Esophagus muscularis mucosa (tissue), 4 donors: ENCODE results near the gene THSD4. TPM values are rescaled to one million over a fixed set of nuclear protein-coding genes. Genes with fewer than 3 reads are reported as not detected.

Experiments used
- DNase-seq: peaks from one replicate; pipeline ENCODE4 v3.0.0-alpha.2; 2017; ENCODE audit errors: extremely low spot score
- H3K27ac ChIP-seq, 4 donors: fragments of 200-600 bp; sonication (generic); replicated peaks in 1 of 4; 1 replicate in 3 of 4; 2 replicates in 1 of 4; pipeline ENCODE4 v1.5.1; 2016 to 2019; ENCODE audit warnings: mild to moderate bottlenecking in 1 of 4
- H3K27me3 ChIP-seq, 4 donors: fragments of 200-600 bp; sonication (generic); one replicate each; pipeline versions ENCODE4 v1.5.1 to v1.6.0; 2016 to 2019
- H3K36me3 ChIP-seq, 4 donors: fragments of 200-600 bp; sonication (generic); one replicate each; pipeline ENCODE4 v1.5.1; 2016 to 2019
- H3K4me1 ChIP-seq, 4 donors: fragments of 200-600 bp; sonication (generic); one replicate each; pipeline ENCODE4 v1.5.1; 2016 to 2019
- H3K4me3 ChIP-seq, 4 donors: fragments of 200-600 bp; sonication (generic); 1 replicate in 2 of 4; 2 replicates in 2 of 4; pipeline ENCODE4 v1.5.1; 2016 to 2019; ENCODE audit warnings: mild to moderate bottlenecking in 4 of 4, moderate library complexity in 1 of 4
- H3K9me3 ChIP-seq, 4 donors: fragments of 200-600 bp; sonication (generic); 1 replicate in 3 of 4; 2 replicates in 1 of 4; pipeline ENCODE4 v1.5.1; 2016 to 2019
- EP300 ChIP-seq: sonication (generic); formaldehyde crosslinking; IDR thresholded peaks from one replicate; pipeline ENCODE4 v1.6.1; 2017; ENCODE audit warnings: antibody characterized with exemption
- POLR2A ChIP-seq: fragments of 450-650 bp; IDR thresholded peaks from one replicate; pipeline ENCODE4 v1.6.1; 2017; ENCODE audit warnings: antibody characterized with exemption, moderate library complexity, mild to moderate bottlenecking, low read depth
- POLR2AphosphoS5 ChIP-seq, 2 donors: sonication (generic); formaldehyde crosslinking; IDR thresholded peaks; one replicate each; pipeline ENCODE4 v1.6.1; 2017; ENCODE audit warnings: antibody characterized with exemption in 2 of 2
- WGBS: methylation state at CpG from one replicate; pipeline ENCODE4 v1.1.5; 2018; 5-methylcytosine and 5-hydroxymethylcytosine counted together
- intact Hi-C: fragments of 100-400 bp; cut with DNase I; formaldehyde crosslinking; loops from one replicate; pipeline ENCODE4 v1.15.1; 2023
- total RNA-seq, 4 donors: library from RNA; depleted of rRNA; stranded (reverse); fragments of >200 nt; gene quantifications; one replicate each; pipeline versions ENCODE4 v1.1.0 to v1.2.1, GENCODE V29; 2016
- TF ChIP-seq, protein P1 (sequence below), 3 experiments: fragments of 200-600 bp in 2 of 3; fragments of 450-650 bp in 1 of 3; sonication (generic) in 2 of 3; IDR thresholded peaks; one replicate each; pipeline ENCODE4 v1.5.1; 2017 to 2019; ENCODE audit warnings: antibody characterized with exemption in 3 of 3, mild to moderate bottlenecking in 2 of 3, moderate library complexity in 1 of 3

The THSD4 gene
- 1 to 10 TPM; 3.2 to 6.6 (median 5.6) TPM for total RNA-seq

DNA sequence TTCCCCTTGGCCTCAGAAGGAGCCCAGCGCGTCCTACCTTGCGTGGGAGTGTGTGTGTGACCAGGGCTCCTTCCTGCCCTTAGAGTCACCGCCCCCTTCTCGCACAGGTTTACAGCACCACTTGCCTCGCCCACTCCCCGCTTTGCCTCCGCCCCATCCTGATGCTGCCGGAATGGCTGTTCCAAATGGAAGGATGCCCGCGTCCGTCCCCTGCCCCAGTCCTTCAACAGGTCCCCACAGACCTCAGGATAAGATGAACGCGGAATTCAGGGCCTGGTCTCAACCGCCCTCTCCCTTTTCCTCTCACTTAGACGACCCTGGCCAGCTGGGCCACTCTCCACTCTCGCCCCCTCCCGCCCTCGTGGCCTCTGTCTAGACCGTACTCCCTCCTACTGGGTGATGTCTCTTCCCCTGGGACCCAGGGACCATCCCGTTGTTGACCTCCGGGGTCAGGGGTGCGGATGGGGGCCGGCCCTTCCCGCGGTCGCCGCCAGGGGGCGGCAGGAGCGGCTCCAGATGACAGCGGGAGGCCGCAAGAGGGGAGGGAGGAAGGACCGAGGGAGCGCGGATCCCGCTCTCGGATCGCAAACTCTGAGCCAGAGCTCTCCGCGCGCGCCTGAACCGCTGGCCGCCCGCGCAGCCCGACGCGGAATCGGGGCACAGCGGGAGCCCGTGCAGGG is at the start of gene THSD4:
TSS of gene THSD4 (plus strand) at position 585 of the 680 bp plus-strand sequence.
- peaks cover 0 to 3% (median 0%) of the 10 kb centered on the region in 4 donors for H3K27me3 ChIP-seq
- peaks cover 3 to 12% (median 9%) of the 10 kb centered on the region in 4 donors for H3K4me1 ChIP-seq
- peak within 1 kb of the TSS in 3 of 4 donors; percentile 38 to 60 (median 44) for H3K27ac ChIP-seq
- intact Hi-C loops = loop anchor here (2.0 to 10.0 kb wide), 2 partner anchors 270 to 324 kb away; no protein-coding TSS in a partner anchor
- TF ChIP-seq, protein P1, sequence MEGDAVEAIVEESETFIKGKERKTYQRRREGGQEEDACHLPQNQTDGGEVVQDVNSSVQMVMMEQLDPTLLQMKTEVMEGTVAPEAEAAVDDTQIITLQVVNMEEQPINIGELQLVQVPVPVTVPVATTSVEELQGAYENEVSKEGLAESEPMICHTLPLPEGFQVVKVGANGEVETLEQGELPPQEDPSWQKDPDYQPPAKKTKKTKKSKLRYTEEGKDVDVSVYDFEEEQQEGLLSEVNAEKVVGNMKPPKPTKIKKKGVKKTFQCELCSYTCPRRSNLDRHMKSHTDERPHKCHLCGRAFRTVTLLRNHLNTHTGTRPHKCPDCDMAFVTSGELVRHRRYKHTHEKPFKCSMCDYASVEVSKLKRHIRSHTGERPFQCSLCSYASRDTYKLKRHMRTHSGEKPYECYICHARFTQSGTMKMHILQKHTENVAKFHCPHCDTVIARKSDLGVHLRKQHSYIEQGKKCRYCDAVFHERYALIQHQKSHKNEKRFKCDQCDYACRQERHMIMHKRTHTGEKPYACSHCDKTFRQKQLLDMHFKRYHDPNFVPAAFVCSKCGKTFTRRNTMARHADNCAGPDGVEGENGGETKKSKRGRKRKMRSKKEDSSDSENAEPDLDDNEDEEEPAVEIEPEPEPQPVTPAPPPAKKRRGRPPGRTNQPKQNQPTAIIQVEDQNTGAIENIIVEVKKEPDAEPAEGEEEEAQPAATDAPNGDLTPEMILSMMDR (IDR thresholded peaks at IDR 0.05) = peak; percentile 87 to 98 (median 94)
- TF ChIP-seq POLR2A = no peak
- no peak for DNase-seq
- WGBS = 44% methylated on average over 28 of the region's 52 CpGs
- H3K36me3 ChIP-seq = no peaks in the 10 kb centered on the region
- H3K4me3 ChIP-seq = peak within 1 kb of the TSS; percentile 53 to 75 (median 59)
- no peaks in the 10 kb centered on the region for H3K9me3 ChIP-seq

DNA sequence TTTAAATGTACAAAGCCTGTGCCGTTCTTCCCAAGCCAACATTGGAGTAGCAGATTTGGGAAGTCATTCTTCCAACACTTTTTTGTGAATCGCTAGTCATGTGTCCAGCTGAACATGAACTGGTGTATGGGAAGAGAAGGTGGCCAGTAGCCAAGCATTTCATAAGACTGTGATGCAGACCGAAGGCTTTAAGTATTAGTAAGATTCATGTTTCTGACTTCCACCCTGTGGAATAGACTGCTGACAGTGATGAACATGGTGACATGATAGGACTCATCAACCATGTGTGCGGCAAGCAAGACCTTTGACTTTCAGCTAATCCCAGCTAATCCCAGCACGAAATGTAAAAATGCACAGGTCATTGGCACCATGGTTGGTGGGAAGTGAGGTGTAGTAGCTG is 48.3 kb upstream of the THSD4 start:
- Histone ChIP-seq H3K4me3 (no peak overlapping the region), H3K27me3 (no peaks in the 10 kb centered on the region), H3K27ac (no peak overlapping the region), H3K4me1 (no peaks in the 10 kb centered on the region), H3K36me3 (no peaks in the 10 kb centered on the region), H3K9me3 (no peaks in the 10 kb centered on the region)
- intact Hi-C loops = no loop called here
- WGBS = 75% methylated on average over 5 of the region's 5 CpGs
- no peak for DNase-seq
- TF ChIP-seq EP300 (no peak), POLR2AphosphoS5 (IDR thresholded peaks at IDR 0.05) (no peak), POLR2A (no peak)
- TF ChIP-seq, protein P1 (IDR thresholded peaks at IDR 0.05) = no peak

DNA sequence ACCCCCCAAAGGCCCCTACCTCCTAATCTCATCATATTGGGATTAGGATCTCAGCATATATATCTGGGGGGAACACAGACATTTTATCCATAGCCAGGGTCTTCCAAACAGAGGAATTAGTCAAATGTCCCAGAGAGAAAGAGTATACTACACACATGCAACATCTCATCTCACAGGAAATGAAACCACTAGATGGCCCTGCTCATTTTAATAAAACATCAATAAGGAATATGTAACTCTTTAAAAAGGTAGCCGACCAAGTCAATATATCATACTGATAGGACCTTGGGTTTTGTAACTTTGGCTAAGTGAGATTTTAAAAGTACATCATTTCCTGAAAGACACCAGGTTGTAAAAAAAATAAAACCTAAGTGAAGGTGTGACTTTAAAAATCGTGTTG is 45.6 kb upstream of the THSD4 start:
- TF ChIP-seq POLR2A (no peak), EP300 (no peak), POLR2AphosphoS5 (IDR thresholded peaks at IDR 0.05) (no peak)
- TF ChIP-seq, protein P1 (IDR thresholded peaks at IDR 0.05) = no peak
- H3K27ac ChIP-seq = no peak overlapping the region
- no peaks in the 10 kb centered on the region for H3K27me3 ChIP-seq
- no peaks in the 10 kb centered on the region for H3K36me3 ChIP-seq
- intact Hi-C loops = no loop called here
- H3K9me3 ChIP-seq = no peaks in the 10 kb centered on the region
- DNase-seq = no peak
- 65% methylated on average over 2 of the region's 2 CpGs for WGBS
- H3K4me3 ChIP-seq = no peak overlapping the region
- no peaks in the 10 kb centered on the region for H3K4me1 ChIP-seq

DNA sequence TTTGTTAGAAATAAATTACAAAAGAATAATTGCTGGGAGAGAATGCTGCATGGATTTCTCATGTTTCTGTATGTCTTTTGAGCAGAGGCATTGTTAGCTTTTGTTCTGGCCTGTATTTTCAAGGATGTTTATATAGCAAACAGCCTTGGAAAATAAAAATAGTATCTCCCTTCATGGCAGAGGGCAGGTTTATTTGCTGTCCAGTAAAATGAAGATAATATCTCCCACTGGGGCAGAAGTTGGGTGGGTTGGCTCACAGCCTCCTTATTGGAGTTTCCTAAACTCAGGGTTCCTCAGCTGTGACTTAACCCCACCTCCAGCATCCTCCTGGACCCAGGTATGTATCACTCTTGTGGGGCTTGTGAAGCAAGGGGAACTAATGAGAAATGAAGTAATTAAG is 43.7 kb upstream of the THSD4 start:
- Histone ChIP-seq H3K4me1 (no peaks in the 10 kb centered on the region), H3K27ac (no peak overlapping the region), H3K36me3 (no peaks in the 10 kb centered on the region), H3K9me3 (no peaks in the 10 kb centered on the region), H3K27me3 (no peaks in the 10 kb centered on the region), H3K4me3 (no peak overlapping the region)
- no peak for TF ChIP-seq POLR2A
- TF ChIP-seq, protein P1 (IDR thresholded peaks at IDR 0.05) = no peak
- TF ChIP-seq EP300 = no peak
- no peak for TF ChIP-seq POLR2AphosphoS5 (IDR thresholded peaks at IDR 0.05)
- DNase-seq = no peak
- intact Hi-C loops = no loop called here

DNA sequence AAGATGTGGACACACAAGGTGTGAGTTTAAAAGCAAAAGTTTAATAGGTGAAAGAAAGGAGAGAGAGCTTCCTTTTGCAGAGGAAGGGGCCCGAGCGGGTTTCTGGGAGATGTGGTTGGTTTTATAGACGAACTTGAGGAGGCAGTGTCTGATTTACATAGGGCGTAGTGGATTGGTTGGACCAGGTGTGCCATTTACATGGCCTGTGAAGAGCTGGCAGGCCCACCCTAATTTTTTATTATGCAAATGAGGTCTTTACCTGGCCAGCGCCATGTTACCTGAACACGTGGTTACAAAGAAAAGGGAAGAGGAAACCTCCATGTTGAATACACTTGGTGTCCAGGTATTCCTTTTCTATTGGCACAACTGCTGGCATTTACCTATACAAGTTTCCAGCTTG is 42.8 kb upstream of the THSD4 start:
- Histone ChIP-seq H3K27me3 (no peaks in the 10 kb centered on the region), H3K9me3 (no peaks in the 10 kb centered on the region), H3K4me1 (no peaks in the 10 kb centered on the region), H3K36me3 (no peaks in the 10 kb centered on the region), H3K27ac (no peak overlapping the region), H3K4me3 (no peak overlapping the region)
- intact Hi-C loops = no loop called here
- no peak for DNase-seq
- WGBS = 94% methylated on average over 6 of the region's 6 CpGs
- TF ChIP-seq POLR2AphosphoS5 (IDR thresholded peaks at IDR 0.05) = no peak
- no peak for TF ChIP-seq EP300
- TF ChIP-seq, protein P1 (IDR thresholded peaks at IDR 0.05) = no peak
- no peak for TF ChIP-seq POLR2A
